Activated naive CD8-positive, alpha-beta T cell treated with anti-CD3 and anti-CD28 coated beads, Interleukin-2, amount 10 ng/mL, durations not matched to agents 7 days and 5 days (primary cell): ENCODE measurements around the gene RIF1. TPM values are rescaled to one million over a fixed set of nuclear protein-coding genes. Genes with fewer than 3 reads are reported as not detected.

ENCODE experiments used
- ATAC-seq: fragments of 150-1000 bp; cut with Tn5 transposase; one replicate; pipeline ENCODE4 v1.10.0; 2021; ENCODE audit warnings: low read depth, moderate library complexity
- POLR2A ChIA-PET: fragments of 350-600 bp; sonication (Branson Sonifier 250); formaldehyde crosslinking; loops from one replicate; lab custom pipeline; 2021; ENCODE audit warnings: antibody characterized with exemption; lab: Charles Lee
- DNase-seq: peaks from one replicate; pipeline ENCODE4 v3.0.0; 2021
- H3K27ac Mint-ChIP-seq: one replicate; pipeline ENCODE4 v1.8.0; 2022; ENCODE audit warnings: mild to moderate bottlenecking, mixed read lengths
- H3K27me3 Mint-ChIP-seq: one replicate; pipeline ENCODE4 v1.8.0; 2022; ENCODE audit warnings: mild to moderate bottlenecking, moderate library complexity, mixed read lengths
- H3K36me3 Mint-ChIP-seq: one replicate; pipeline ENCODE4 v1.8.0; 2021; ENCODE audit warnings: mild to moderate bottlenecking, mixed read lengths
- H3K4me1 Mint-ChIP-seq: one replicate; pipeline ENCODE4 v1.8.0; 2021; ENCODE audit warnings: mixed read lengths
- H3K4me3 Mint-ChIP-seq: one replicate; pipeline ENCODE4 v1.8.0; 2022; ENCODE audit warnings: mild to moderate bottlenecking, moderate library complexity, mixed read lengths
- H3K9me3 Mint-ChIP-seq: one replicate; pipeline ENCODE4 v1.8.0; 2021; ENCODE audit warnings: mixed read lengths
- total RNA-seq, 2 experiments: library from RNA; stranded (reverse); gene quantifications; one replicate each; pipeline ENCODE4 v1.2.3, GENCODE V29; 2021

Gene RIF1
- total RNA-seq, 2 experiments from 2014 or later, result 59.4 to 61.9 TPM

DNA sequence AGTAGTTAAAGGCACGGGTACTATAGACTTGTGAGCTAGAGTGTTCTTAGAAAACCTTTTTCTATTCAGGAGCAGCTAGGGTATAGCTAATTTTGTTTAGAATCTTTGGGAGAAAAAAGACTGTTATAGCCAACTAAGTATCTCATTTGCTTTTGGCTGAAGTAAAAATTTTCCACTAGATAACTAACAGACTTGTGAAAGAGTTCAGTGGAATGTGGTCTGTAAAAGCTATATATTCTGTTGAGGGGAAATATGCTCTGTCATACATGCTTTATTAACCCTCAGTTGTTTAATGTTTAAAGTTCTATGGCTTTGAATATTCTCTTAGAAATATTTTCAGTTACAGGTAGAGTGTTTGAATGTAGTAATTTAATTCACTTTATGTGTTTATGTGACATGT, 49.7 kb downstream of the RIF1 start:
- no peaks in the 10 kb centered on the region for H3K9me3 Mint-ChIP-seq
- peaks cover 45% of the 10 kb centered on the region for H3K36me3 Mint-ChIP-seq
- H3K4me3 Mint-ChIP-seq, result no peak overlapping the region
- no peak overlapping the region for H3K27ac Mint-ChIP-seq
- H3K27me3 Mint-ChIP-seq, result no peaks in the 10 kb centered on the region
- peaks cover 1% of the 10 kb centered on the region for H3K4me1 Mint-ChIP-seq
- DNase-seq (no peak), ATAC-seq (no peak)
- POLR2A ChIA-PET, result no interaction called here

DNA sequence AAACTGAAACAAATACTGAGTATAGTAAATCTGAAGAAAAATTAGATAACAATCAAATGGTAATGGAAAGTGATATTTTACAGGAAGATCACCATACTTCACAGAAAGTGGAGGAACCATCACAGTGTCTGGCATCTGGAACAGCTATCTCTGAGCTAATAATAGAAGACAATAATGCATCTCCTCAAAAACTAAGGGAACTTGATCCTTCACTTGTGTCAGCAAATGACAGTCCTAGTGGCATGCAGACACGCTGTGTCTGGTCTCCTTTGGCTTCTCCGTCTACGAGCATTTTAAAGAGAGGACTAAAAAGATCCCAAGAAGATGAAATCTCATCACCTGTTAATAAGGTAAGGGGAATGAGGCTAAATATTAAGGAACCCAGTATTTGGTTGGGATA, 56.1 kb downstream of the RIF1 start:
- Mint-ChIP-seq H3K27me3 (no peaks in the 10 kb centered on the region), H3K9me3 (no peaks in the 10 kb centered on the region), H3K4me1 (no peaks in the 10 kb centered on the region), H3K4me3 (no peak overlapping the region), H3K36me3 (peaks cover 69% of the 10 kb centered on the region), H3K27ac (no peak overlapping the region)
- no peak for DNase-seq
- POLR2A ChIA-PET, result no interaction called here
- no peak for ATAC-seq

DNA sequence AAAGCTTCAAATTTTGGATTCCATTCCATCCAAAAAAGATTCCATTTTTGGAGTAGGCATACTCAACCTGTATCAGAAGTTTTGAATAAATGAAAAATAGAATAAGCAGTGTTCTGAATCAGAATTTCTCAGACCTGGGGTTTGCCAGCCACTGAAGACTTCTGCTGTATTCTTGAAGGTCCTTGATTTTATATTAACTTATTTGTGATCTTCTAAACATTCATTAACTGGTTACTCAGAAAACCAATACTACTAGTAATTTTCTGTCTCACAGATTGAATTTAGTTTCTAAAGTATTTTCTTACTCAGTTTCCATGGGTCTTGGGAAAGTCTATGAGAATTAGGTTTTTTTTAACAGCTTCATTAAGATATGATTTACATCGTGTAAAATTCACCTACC, 60.9 kb downstream of the RIF1 start:
- no peak overlapping the region for H3K27ac Mint-ChIP-seq
- H3K4me1 Mint-ChIP-seq, result peaks cover 1% of the 10 kb centered on the region
- H3K4me3 Mint-ChIP-seq, result no peak overlapping the region
- no peaks in the 10 kb centered on the region for H3K27me3 Mint-ChIP-seq
- H3K9me3 Mint-ChIP-seq, result no peaks in the 10 kb centered on the region
- no peak for ATAC-seq
- POLR2A ChIA-PET, result no interaction called here
- peaks cover 70% of the 10 kb centered on the region for H3K36me3 Mint-ChIP-seq
- DNase-seq, result no peak

DNA sequence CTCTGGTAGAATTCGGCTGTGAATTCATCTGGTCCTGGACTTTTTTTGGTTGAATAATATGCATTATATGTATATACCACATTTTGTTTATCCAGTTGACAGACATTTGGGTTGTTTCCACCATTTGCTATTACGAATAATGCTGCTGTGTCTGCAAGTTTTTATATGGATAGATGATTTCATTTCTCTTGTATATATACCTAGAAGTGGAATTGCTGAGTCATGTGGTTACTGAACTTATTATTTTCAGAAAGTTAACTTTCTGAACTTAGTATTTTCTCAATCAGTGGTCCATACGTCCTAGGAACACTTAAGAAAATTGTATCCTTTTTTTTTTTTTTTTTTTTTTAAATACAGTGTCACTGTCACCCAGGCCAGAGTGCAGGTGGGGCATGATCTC, 63.3 kb downstream of the RIF1 start:
- no peak overlapping the region for H3K4me3 Mint-ChIP-seq
- no peak overlapping the region for H3K27ac Mint-ChIP-seq
- ATAC-seq, result no peak
- POLR2A ChIA-PET, result no interaction called here
- no peak for DNase-seq
- peaks cover 71% of the 10 kb centered on the region for H3K36me3 Mint-ChIP-seq
- H3K4me1 Mint-ChIP-seq, result peaks cover 1% of the 10 kb centered on the region
- no peaks in the 10 kb centered on the region for H3K9me3 Mint-ChIP-seq
- H3K27me3 Mint-ChIP-seq, result no peaks in the 10 kb centered on the region

DNA sequence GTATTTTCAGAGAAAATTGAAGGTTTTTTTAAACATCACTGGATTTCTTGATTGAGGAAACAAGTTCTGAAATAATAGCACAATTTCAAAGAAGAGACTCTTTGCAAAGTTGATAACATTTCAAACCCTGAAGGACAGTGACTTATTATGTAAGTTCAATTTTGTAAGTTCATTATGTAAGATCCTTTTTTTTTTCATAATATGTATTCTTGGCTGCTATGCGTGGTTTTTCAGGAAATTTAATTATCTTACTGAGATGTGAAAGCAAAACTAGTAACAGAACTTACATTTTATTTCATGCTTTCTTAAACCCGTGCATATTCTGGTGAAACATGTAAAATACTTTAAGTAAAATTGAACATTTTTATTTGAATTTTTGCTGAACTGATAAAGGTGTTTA, 65.4 kb downstream of the RIF1 start:
- H3K27me3 Mint-ChIP-seq, result no peaks in the 10 kb centered on the region
- no peak overlapping the region for H3K27ac Mint-ChIP-seq
- POLR2A ChIA-PET, result interaction anchor here (0.7 kb wide), 1 partner anchor 255 kb away, joined by 3 read pairs; no protein-coding TSS in a partner anchor
- peaks cover 1% of the 10 kb centered on the region for H3K9me3 Mint-ChIP-seq
- no peak overlapping the region for H3K4me3 Mint-ChIP-seq
- H3K36me3 Mint-ChIP-seq, result peaks cover 68% of the 10 kb centered on the region
- no peak for ATAC-seq
- peaks cover 4% of the 10 kb centered on the region for H3K4me1 Mint-ChIP-seq
- no peak for DNase-seq

DNA sequence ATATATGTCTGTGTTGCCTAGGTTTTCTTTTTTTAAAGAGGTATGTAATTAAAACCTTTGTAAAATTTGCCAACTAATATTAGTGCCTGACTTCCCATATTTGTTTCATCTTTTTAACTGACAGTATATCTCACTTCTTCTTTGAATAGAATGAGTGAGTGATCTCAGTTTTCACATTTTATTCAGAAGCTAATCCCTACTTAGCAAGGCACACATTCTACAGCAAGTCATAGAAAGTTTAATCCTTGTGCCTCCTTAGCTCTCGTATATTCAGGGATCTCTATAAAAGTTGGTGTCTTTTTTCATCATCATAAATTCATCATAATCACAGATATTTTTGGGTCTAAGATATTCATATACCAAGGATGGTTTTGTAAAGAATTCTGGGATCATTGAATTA, 66.6 kb downstream of the RIF1 start:
- Mint-ChIP-seq H3K4me1 (peaks cover 7% of the 10 kb centered on the region), H3K36me3 (peaks cover 68% of the 10 kb centered on the region), H3K4me3 (no peak overlapping the region), H3K9me3 (peaks cover 2% of the 10 kb centered on the region), H3K27me3 (no peaks in the 10 kb centered on the region), H3K27ac (no peak overlapping the region)
- ATAC-seq, result no peak
- no peak for DNase-seq
- POLR2A ChIA-PET, result no interaction called here

DNA sequence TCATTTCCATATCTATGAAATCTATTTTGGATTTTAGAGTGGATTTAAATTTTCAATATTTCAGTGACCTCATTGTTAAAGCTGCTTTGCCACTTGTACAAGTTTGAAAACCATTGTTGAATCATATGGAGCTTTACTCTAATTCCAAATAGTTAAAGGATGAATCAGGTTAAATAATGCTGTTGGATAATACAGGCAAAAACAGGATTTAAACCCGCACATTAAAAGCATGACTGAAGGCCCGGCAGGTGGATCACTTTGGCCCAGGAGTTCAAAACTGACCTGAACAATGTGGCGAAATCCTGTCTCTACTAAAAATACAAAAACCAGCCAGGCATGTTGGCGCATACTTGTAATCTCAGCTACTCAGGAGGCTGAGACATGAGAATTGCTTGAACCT, 68.3 kb downstream of the RIF1 start:
- Mint-ChIP-seq H3K4me1 (peaks cover 6% of the 10 kb centered on the region), H3K36me3 (peaks cover 68% of the 10 kb centered on the region), H3K27me3 (no peaks in the 10 kb centered on the region), H3K27ac (no peak overlapping the region), H3K9me3 (peaks cover 2% of the 10 kb centered on the region), H3K4me3 (no peak overlapping the region)
- ATAC-seq (no peak), DNase-seq (no peak)
- POLR2A ChIA-PET, result no interaction called here

DNA sequence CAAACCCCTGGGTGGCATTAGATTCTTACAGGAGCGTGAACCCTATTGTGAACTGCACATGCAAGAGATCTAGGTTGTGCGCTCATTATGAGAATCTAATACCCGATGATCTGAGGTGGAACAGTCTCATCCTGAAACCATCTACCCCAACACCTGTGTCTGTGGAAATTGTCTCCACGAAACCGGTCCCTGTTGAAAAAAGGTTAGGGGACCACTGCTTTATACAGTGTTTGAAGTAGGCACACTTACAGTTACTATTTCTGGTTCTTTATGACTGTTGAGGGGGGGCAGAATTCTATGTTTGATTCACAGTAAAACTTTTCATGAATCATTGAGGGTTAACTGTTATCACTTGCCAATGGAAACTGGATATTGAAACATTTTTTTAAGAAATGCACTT, 72.0 kb downstream of the RIF1 start:
- no peak overlapping the region for H3K27ac Mint-ChIP-seq
- no peaks in the 10 kb centered on the region for H3K27me3 Mint-ChIP-seq
- DNase-seq (no peak), ATAC-seq (no peak)
- POLR2A ChIA-PET, result no interaction called here
- no peak overlapping the region for H3K4me3 Mint-ChIP-seq
- H3K36me3 Mint-ChIP-seq, result peaks cover 68% of the 10 kb centered on the region
- H3K9me3 Mint-ChIP-seq, result peaks cover 2% of the 10 kb centered on the region
- H3K4me1 Mint-ChIP-seq, result peaks cover 14% of the 10 kb centered on the region

DNA sequence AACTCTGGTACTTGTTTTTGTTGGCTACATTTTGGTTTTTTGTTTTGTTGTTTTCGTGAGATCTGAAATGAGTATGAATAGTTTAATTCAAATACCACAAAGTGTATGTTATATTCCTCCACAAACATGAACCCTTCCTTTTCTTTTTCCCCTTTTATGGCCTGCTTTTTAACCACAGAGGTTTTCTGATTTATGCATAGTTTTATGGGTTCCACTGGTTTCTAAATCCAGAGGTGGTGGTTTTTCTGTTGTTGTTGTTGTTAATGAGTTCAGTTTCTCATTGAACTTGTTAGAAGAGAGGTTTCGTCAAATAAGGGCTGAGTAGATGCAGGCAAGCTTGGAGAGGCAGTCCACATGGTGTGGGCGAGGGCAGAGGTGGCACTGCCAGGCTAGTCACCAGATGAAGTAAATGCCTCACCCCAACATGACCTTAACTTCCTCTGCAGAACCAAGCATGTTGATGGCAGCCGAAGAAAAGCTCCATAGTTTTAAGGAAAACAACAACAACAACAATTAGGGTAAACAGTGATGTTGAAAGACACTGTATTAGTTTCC, 72.5 kb downstream of the RIF1 start:
- H3K9me3 Mint-ChIP-seq, result peaks cover 2% of the 10 kb centered on the region
- peaks cover 67% of the 10 kb centered on the region for H3K36me3 Mint-ChIP-seq
- H3K27me3 Mint-ChIP-seq, result no peaks in the 10 kb centered on the region
- DNase-seq (no peak), ATAC-seq (no peak)
- POLR2A ChIA-PET, result no interaction called here
- no peak overlapping the region for H3K4me3 Mint-ChIP-seq
- no peak overlapping the region for H3K27ac Mint-ChIP-seq
- peaks cover 14% of the 10 kb centered on the region for H3K4me1 Mint-ChIP-seq

DNA sequence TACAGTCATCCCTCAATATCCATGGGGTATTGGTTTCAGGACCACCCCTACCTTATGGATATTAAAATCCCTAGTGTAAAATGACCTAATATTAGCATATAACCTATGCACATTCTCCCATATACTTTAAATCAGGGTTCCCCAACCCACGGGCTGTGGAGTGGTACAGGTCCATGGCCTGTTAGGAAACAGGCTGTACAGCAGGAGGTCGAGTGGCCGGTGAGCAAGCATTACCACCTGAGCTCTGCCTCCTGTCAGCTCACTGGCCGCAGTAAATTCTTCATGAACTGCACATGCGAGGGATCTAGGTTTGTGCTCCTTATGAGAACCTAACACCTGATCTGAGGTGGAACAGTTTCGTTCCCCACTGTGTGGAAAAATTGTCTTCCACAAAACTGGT, 73.8 kb downstream of the RIF1 start:
- peaks cover 2% of the 10 kb centered on the region for H3K9me3 Mint-ChIP-seq
- POLR2A ChIA-PET, result no interaction called here
- DNase-seq (no peak), ATAC-seq (no peak)
- no peak overlapping the region for H3K4me3 Mint-ChIP-seq
- no peaks in the 10 kb centered on the region for H3K27me3 Mint-ChIP-seq
- no peak overlapping the region for H3K27ac Mint-ChIP-seq
- H3K36me3 Mint-ChIP-seq, result peaks cover 58% of the 10 kb centered on the region
- peaks cover 13% of the 10 kb centered on the region for H3K4me1 Mint-ChIP-seq

DNA sequence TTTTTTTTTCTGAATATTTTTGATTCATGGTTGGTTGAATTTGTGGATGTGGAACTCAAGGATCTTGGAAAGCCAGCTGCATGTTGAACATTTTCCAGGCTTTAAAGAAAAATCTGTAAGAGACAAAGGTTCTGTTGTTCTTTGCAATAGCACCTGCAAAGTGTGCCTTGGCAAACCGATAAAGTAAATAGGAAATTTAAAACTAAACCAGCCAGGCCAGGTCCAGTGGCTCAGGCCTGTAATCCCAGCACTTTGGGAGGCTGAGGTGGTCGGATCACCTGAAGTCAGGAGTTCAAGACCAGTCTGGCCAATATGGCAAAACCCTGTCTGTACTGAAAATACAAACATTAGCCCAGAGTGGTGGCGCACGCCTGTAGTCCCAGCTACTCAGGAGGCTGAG, 74.4 kb downstream of the RIF1 start:
- H3K27ac Mint-ChIP-seq, result no peak overlapping the region
- ATAC-seq (no peak), DNase-seq (no peak)
- peaks cover 52% of the 10 kb centered on the region for H3K36me3 Mint-ChIP-seq
- POLR2A ChIA-PET, result no interaction called here
- H3K27me3 Mint-ChIP-seq, result no peaks in the 10 kb centered on the region
- H3K4me3 Mint-ChIP-seq, result no peak overlapping the region
- peaks cover 13% of the 10 kb centered on the region for H3K4me1 Mint-ChIP-seq
- H3K9me3 Mint-ChIP-seq, result peaks cover 2% of the 10 kb centered on the region

DNA sequence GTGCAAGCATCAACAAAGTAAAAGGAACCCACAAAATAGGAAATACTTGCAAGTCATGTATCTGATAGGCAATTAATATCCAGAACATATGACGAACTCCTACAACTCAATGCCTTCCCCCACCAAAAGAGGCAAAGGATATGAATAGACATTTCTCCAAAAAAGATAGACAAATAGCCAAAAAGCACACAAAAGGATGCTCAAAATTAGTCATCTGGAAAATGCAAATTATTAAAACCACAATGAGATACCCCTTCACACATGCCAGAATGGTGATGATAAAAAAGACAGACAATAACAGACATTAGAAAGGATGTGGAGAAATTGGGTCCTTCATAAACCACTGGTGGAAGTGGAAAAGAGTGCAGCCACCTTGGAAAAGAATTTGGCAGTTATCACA, 76.4 kb downstream of the RIF1 start:
- no peaks in the 10 kb centered on the region for H3K9me3 Mint-ChIP-seq
- H3K4me1 Mint-ChIP-seq, result peaks cover 8% of the 10 kb centered on the region
- peaks cover 53% of the 10 kb centered on the region for H3K36me3 Mint-ChIP-seq
- no peak overlapping the region for H3K27ac Mint-ChIP-seq
- no peaks in the 10 kb centered on the region for H3K27me3 Mint-ChIP-seq
- POLR2A ChIA-PET, result no interaction called here
- no peak overlapping the region for H3K4me3 Mint-ChIP-seq
- no peak for ATAC-seq
- no peak for DNase-seq

DNA sequence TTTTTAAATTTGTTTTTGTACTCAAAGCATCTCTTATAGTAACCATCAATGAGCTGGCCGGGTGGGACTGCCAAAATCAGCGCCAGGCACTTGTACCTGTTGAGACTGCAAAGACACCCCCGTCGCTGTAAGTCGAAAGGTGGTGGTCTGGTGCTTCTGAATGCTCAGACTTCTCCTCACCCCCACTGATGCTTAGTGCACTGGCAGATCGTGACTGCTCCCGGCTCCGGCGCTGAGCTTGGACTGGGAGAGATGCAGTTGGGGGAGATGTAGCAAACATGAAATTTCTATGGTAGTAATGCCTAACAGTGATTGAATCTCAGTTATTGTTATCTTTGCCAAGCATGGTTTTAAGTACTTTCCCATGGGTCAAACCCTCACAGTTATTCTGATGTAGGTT, 80.6 kb downstream of the RIF1 start:
- POLR2A ChIA-PET, result no interaction called here
- DNase-seq (no peak), ATAC-seq (no peak)
- Mint-ChIP-seq H3K4me3 (no peak overlapping the region), H3K9me3 (no peaks in the 10 kb centered on the region), H3K4me1 (peaks cover 5% of the 10 kb centered on the region), H3K27me3 (no peaks in the 10 kb centered on the region), H3K36me3 (peaks cover 27% of the 10 kb centered on the region), H3K27ac (no peak overlapping the region)

DNA sequence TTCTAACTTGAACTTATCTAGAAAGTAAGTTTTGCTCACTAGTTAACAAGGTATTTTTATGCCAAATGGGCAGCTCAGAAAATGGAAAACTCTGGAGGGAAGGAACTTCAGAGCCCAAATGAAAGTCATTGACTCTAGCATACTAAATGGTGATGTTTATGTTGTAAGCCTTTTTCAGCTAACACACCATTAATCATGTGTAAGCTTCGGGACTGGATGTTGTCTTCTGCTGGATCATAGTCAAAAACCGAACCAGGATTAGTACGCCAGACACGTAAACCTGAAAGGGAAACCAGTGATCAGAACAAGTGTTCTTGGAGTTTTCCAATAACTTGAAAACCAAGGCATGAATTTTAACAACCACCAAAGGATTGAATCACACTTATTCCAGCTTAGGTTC, 81.8 kb downstream of the RIF1 start:
- no peak overlapping the region for H3K4me3 Mint-ChIP-seq

DNA sequence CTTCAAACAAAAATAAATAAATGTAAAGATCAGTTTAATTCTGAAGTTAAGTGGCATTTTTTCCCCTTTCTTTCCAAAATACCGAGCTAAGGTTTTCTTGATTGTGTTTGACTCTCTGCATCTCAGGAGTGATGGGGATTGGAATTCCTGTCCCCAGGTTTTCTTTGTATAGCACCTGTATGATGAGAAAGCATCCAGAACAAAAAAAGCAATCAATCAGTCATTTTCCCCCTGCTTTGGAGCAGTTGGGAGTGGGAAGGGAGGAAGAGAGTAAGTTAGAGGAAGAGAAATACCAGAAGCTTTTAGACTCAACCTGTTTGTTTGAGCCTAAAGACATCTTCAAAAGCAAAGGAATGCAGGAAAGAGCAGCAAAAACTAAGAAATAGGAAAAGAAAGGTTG, 88.5 kb downstream of the RIF1 start:
- ATAC-seq (no peak), DNase-seq (no peak)
- POLR2A ChIA-PET, result no interaction called here
- peaks cover 11% of the 10 kb centered on the region for H3K36me3 Mint-ChIP-seq
- no peaks in the 10 kb centered on the region for H3K4me1 Mint-ChIP-seq
- H3K27ac Mint-ChIP-seq, result no peak overlapping the region
- H3K27me3 Mint-ChIP-seq, result no peaks in the 10 kb centered on the region
- no peaks in the 10 kb centered on the region for H3K9me3 Mint-ChIP-seq
- H3K4me3 Mint-ChIP-seq, result no peak overlapping the region

More for the DNA sequence above, 81.8 kb downstream of the RIF1 start:
- POLR2A ChIA-PET, result no interaction called here
- no peaks in the 10 kb centered on the region for H3K4me1 Mint-ChIP-seq
- DNase-seq (no peak), ATAC-seq (no peak)
- H3K27me3 Mint-ChIP-seq, result no peaks in the 10 kb centered on the region
- H3K36me3 Mint-ChIP-seq, result peaks cover 17% of the 10 kb centered on the region
- H3K27ac Mint-ChIP-seq, result no peak overlapping the region
- no peaks in the 10 kb centered on the region for H3K9me3 Mint-ChIP-seq
